Midbrain (tissue), 1 donor: ENCODE data around the gene MRTFA.

ENCODE experiments used
- DNase-seq: peaks from one replicate; lab custom pipeline; 2025; lab: John Stamatoyannopoulos, UW

Gene MRTFA

GRCh38 chr22:40426594-40427333 is 209.8 kb downstream of the MRTFA start:
- peak; percentile 80 for DNase-seq

DNA sequence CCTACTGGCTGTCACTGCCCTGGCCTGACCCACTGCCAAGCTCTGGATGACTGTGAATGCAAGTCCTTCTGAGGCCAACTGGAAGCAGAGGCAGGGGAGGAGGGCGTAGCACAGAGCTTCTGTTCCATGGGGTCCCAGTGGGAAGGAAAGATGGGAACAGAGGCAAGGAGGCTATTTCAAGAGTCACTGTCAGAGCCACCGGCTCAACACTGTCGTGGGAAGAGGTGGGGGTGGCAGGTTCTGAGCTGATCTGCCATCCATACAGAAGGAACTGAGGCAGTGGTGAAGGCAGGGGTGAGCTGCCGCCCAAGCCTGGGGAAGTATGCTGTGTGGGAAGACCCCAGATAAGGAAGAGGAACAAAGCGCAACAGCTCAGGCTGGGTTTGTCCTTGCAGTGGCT is 211.4 kb downstream of the MRTFA start:
- DNase-seq = no peak

GRCh38 chr22:40423882-40424640 is 212.5 kb downstream of the MRTFA start:
- no peak for DNase-seq

DNA sequence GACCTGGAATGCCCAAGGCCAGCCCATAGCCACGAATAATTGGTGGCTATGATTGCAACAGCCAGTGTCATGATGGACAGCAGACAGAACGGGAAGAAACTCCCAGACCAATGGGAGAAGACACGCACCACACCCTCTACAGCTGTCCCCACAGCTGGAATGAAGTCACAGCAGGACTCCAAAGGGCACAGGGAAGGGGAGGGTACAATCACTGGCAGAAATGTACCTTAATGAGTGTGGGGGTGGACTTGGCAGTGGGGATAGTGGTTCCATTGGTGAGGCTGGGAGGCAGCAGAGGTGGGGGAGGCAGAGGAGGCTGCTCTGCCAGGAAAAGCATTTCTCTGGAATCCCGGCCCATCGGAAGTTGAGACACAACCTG is 213.2 kb downstream of the MRTFA start:
- no peak for DNase-seq

- no peak for DNase-seq
Observed at GRCh38 chr22:40422558-40423309, 213.8 kb downstream of the MRTFA start.

- no peak for DNase-seq
Observed at GRCh38 chr22:40421941-40422340, 214.6 kb downstream of the MRTFA start.

- DNase-seq = no peak
Observed at GRCh38 chr22:40421082-40421350, 215.5 kb downstream of the MRTFA start.

DNA sequence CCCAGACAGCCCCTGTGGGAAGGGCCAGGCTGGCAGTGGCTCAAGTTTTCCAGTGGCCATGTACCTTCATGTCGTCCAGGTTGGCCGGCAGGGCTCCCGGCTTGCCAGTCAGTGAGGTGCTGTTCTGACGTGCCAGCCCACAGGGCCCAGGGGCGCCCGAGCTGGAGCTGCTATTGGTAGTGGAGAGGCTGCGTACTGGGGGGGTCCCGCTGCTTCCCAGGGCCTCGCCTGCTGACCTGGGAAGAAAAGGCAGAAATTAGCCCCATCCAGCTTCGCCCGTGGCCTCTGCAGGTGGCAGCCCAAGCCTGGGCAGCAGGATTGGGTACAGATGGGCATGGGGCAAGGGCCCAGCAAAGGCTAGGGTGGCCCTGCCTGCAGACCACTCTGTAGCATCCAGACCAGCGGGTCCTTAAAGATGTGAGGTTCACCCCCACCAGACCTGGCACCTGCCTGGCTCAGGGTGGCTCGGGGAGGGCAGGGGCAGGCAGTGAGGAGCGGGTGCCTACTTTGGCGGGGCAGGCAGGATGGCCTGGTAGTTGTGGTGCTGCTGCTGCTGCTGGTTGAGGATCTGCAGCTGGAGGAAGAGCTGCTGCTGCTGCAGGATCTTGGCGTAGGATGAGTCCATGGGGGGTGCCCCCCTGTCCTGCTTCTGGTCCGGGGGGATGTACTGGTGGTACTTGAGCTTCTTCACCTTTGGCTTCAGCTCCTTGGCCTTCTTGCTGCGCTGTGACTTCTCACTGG is 216.0 kb downstream of the MRTFA start:
- no peak for DNase-seq

GRCh38 chr22:40419718-40420117 is 216.8 kb downstream of the MRTFA start:
- DNase-seq = no peak

DNA sequence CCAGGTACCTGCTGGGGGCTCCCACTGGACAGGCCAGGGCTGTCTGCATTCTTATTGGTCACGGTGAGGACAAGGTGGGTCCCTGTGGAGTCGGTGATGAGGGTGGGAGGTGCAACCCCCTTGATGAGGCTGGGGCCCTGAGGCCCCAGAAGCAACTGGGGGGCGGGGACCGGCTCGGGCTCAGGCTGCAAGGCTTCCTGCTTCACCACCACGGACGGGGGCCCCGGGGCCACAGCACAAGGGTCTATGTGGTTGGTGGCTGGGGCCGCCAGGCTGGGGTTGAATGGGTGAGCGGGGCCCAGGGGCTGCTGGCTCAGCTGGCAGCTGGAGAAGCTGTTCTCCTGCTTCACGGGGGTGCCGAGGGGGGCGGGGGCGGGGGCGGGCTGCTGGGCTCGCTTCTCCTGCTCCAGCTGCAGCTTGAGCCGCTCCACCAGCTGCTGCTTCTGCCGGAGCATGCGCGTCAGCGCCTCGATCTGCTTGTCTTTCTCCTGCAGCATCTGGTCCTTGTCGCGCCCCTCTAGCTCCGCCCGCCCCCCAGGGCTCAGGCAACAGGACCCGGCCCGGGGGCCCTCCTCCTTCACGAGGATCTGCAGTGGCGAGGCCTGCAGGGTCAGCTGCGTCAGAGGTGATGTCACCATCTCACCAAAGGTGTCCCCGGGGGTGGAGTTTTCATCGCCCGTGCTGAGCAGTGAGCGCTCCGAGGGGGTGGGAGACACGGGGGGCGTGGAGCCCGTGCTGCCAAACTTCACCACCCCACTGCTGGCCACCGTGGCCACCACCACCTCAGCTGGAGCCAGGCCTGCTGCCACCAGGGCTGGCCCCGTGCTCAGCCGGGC is 217.9 kb downstream of the MRTFA start:
- no peak for DNase-seq

DNA sequence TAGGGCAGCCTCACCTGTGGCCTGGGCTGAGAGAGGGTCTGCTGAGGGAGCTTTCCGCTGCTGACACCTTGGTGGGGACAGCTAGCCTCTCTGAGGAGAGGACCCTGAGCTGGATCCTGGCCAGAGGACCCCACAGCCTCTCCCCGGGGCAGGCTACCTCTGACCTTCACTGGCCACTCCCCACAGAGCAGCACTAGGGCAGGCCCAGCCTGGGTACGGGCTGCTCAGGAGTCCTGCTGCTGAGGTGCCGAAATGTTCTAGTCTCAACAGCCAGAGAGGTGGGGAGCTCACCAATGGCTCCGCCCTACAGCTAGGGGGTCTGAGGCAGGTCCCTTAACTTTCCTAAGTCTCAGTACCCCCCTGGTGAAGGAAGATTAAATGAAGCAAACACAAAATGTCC is 218.6 kb downstream of the MRTFA start:
- DNase-seq = no peak

DNA sequence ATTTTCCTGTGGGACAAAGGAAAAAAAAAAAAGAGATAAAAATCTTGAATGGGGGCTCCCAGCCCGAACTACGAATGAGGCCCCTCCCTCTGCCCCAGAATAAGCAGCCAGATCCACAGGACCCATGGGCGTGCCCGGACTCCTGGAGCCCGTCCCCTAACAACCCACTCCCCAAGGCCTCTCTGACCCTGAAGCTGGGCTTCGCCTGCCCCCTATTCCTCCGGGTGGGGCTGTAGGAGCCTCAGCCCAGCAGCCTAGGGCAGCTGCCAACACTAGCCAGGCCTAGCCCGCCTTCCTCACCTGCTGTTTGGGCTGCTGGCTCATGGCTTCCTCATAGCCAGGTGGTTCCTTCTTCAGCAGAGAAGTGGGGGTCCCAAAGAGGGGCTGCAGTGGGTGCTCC is 219.5 kb downstream of the MRTFA start:
- DNase-seq = no peak

GRCh38 chr22:40416636-40417035 is 219.9 kb downstream of the MRTFA start:
- no peak for DNase-seq

DNA sequence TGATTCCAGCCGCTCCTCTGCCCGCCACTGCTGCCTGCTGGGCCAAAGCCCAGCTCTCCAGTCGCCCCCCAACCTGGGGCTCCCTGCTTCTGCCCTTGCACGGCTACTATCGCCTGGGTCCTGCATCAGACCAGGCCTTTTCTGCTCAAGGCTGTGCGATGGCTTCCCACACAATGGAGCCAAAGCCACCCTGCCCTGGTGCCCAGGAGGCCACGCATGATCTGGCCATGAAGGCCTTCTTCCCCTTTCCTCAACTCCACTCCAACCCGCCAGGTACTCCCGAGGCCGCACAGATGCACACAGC is 220.3 kb downstream of the MRTFA start:
- DNase-seq = no peak

DNA sequence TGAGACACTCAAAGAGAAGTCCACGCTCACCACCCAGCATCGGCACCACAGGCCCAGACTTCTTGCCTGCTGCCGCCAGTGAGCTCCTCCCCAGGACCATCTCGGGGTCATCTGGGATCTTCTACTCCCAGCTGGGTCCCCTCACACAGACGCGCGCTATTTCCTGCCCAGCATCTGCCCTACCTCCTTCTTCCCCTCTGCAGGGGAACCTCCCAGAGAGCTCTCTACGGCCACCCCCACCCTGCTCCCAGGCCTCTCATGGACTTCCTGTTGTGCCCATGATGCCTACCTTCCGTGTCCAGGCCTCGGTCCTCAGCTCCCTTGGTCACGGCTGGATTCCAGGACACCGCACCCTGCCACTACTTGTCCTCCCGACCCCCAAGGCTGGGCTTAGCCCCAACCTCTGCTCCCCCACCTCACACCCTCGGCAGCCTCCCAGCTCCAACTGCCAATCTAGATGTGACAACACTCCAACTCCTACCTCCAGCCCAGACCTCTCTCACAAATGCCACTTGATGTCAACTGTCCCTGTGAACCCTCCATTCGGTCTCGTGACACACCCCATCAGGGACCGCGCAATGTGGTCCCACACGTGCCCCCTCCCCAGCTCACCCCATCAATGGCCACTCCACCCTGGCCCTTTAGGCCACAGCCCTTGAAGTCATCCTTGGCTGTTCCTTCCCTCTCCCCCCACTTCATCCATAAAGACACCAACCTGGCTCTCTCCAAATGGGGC is 220.8 kb downstream of the MRTFA start:
- DNase-seq = no peak

GRCh38 chr22:40414838-40415505 is 221.5 kb downstream of the MRTFA start:
- DNase-seq = no peak

DNA sequence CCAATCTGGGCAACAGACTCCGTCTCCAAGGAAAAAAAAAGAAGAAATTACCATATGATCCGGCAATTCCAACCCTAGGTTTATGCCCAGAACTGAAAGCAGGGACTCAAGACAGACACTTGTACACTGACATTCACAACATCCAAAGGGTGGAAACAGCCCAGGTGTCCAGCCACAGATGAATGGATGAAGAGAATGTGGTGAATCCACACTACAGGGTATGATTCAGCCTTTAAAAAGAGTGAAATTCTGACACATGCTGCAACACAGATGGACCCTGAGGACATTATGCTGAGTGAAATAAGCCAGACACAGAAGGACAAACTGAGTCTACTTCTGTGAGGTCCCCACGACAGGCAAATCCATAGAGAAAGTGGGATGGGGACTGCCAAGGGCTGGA is 222.2 kb downstream of the MRTFA start:
- DNase-seq = no peak

DNA sequence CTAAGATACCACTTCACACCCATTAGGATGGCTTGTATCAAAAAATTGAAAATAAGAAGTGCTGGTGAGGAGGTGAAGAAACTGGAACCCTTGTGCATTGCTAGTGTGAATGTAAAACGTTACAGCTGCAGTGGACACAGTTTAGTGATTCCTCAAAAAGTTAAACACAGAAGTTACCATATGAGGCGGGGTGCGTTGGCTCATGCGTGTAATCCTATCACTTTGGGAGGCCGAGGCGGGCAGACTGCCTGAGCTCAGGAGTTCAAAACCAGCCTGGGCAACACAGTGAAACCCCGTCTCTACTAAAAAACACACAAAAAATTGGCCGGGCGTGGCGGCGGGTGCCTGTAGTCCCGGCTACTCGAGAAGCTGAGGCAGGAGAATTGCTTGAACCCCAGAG is 222.6 kb downstream of the MRTFA start:
- DNase-seq = no peak

GRCh38 chr22:40412441-40412840 is 224.1 kb downstream of the MRTFA start:
- no peak for DNase-seq

GRCh38 chr22:40411506-40411861 is 225.0 kb downstream of the MRTFA start:
- DNase-seq = no peak
